HG03139 (cell line): Measurements from ENCODE around the gene ZNF638.

ENCODE experiments used
- ATAC-seq: cut with Tn5 transposase; IDR thresholded peaks from one replicate; pipeline ENCODE4 v1.9.1; 2021; ENCODE audit not compliant: unreplicated experiment

Gene ZNF638

DNA sequence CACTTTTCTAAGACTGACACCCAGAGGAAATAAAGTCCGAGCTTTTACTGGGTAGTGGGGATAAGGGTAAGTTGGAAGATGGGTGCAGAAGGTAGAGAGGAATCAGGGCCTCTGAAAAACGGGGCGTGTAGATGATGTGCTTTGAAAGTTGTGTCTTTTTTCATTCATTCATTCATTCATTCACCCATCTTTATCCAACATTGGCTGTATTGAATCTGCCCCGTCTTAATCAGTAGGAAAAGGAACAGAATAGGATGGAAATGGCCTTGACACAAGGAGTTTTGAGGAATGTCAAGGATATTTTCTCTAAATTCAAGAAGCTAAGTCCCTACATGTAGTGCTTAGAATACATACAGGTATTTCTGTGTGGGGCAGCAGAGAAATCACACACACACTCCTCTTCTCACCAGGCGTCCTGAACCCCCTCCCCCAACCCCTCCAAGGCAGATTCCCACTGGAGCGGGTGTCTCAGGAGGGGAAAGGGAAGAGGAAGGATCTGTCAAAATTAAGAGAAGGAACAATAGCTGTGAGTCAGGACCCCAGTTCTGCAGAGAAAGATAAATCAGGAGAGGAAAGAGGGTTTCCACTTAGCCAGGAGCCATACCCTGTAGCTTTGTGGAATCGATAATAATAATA lies 135.7 kb downstream of the ZNF638 start:
- ATAC-seq = no peak

DNA sequence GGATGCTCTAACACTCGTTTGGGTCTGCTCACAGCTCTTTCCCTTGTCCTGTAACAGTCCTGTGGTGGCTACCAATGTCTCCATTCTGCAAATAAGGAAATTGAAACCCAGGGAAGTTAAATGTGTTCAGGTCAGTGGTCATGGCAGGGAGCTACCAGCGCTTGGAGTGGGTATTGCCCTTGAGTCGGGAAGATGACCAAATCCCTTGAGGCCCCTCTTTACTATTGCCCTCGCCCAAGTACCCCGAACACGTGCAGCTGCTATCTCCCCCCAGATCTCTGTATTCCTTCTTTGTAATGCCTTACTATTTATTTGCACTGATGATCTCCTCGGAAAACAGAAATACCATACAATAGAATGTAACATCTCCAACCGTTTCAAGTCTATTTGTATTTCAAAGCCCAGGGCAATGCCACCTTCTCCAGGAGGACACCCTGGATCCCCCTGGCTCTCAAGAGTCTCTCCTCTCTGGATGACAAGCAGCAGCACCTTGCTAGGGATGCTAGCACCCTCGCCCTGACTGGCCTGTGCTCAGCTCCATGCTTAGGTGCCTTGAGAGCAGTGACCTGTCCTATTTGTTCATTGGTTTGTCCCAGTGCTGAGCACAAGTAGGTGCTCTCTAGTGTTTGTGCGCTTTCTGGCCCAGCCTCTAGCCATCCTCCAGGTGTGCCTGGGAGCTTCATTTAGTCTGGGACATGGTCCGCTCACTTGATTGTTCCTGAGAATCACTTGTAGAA lies 136.9 kb downstream of the ZNF638 start:
- no peak for ATAC-seq

DNA sequence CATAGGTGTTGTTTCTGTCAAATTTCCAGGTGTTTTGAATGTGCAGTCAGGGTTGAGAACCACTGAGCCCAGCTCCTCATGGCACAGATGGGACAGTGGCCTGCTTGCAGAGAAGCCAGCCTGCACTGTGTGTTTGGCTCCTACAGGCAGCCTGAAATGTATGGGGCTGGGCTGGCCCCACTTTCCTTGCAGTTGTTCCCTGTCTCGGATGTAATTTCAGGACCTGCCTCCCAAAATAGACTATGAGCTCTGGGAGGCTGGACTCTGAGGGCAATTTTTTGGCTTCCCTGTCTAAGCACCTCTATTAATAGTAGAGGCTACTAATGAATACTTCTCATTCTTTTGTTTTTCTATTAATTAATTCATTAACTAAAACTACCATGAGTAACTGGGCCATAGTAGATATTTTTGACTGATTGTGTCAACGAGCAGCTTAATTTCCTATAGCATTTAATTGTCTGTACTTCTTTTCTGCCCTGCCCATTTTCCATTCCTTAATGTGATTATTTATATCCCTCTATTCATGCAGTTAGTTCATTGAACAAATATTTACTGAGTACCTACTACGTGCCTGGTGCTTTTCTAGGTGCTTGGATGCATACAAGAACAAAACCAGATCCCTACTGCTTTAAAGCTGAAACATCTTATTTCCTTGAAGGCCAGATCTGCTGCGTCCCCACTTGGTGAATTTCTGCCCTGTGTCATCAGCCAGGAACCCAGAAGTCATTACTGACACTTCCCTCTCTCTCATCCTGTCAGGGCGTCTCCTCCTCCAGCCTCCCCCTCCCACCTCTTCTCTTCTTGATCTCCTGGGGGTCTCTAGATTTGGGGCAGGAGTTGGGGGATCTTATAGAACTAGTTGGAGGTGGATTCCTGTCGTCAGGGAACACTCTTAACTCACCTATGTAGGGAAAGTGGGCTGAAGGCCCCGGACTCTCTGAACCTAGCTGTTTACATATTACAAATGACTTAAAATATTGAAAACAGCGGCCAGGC lies 138.1 kb downstream of the ZNF638 start:
- ATAC-seq = no peak

DNA sequence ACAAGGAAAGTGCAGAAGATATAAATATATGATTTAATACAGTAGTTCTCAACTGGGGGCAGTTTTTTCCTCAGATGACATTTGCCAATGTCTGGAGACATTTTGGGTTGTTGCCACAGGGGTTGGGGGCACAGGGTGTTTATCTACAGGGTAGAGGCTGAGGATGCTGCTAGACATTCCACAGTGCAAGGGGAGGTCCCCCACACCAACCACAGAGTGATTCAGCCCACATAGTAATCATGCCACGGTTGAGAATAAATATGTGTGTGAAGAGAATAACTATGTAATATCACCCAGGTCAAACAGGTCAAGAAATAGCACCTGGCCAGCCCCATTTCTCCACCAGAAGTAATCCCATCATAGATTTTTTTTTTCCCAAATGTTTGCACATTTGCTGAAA lies 139.7 kb downstream of the ZNF638 start:
- ATAC-seq = no peak

DNA sequence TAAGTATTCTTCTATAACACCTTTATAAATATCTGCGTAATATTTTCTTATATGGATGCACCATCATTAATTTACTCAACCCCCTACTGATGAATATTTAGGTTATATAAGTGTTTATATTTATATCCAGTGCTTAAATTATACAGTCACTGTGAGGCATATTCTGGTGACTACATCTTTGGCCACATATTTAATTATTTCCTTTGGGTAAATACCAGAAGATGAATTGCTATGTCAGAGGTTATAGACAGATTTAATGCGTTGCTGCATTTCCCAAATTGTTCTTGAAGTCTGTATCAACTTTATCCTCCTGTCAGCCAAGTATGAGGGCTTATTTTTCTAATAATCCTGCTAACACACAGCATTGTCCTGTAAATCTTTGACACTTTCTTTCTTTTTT lies 140.4 kb downstream of the ZNF638 start:
- ATAC-seq = no peak

DNA sequence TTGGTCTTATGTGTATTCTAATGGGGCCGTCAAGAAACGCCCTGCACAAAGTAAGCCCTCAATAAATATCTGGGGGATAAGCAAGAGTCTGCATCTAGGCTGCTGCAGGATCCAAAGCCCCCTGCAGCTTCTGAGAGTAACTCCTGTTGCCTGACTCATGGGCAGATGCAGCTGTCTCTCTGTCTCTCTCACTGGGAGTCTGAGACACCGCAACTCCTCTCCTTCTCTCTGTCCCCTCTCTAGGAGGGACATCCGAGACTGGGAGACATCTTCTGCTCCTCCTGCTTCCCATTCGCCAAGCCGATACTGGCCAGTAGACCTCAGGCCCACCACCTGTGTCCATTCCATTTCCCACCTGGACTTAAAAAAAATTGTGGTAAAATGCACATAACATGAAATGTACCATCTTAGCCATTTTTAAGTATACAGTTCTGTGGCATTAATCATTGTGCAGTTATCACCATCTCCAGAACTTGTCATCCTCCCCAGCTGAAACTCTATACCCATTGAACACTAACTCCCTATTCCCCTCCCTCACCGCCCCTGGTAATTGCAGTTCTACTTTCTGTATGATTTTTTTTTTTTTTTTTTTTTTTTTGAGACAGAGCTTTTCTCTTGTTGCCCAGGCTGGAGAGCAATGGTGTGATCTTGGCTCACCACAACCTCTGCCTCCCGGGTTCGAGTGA lies 141.9 kb downstream of the ZNF638 start:
- no peak for ATAC-seq

DNA sequence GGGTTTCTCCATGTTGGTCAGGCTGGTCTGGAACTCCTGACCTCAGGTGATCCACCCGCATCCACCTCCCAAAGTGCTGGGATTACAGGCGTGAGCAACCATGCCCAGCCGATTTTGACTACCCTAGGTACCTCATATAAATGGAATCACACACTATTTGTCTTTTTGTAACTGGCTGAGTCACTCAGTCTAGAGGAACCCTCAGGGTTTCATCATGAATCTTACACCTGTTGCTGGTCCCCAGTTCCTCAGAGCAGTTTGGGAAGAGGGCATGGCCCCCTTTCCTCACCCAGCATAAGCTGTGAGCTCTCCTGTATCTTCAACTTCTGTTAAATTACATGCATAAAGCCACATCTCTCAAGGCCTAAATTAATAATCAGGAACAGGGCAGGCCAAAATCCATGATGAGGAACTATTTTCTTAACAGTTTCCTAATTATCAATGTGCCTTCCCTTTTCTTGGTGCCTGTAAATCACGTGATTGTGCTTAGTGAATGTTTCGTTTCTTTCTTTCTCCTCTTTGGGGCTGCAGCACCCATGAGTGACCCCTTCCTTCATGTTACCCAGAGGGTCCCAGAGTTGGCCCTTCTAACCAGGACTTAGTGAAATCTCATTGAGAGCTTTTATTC lies 142.6 kb downstream of the ZNF638 start:
- ATAC-seq = no peak

DNA sequence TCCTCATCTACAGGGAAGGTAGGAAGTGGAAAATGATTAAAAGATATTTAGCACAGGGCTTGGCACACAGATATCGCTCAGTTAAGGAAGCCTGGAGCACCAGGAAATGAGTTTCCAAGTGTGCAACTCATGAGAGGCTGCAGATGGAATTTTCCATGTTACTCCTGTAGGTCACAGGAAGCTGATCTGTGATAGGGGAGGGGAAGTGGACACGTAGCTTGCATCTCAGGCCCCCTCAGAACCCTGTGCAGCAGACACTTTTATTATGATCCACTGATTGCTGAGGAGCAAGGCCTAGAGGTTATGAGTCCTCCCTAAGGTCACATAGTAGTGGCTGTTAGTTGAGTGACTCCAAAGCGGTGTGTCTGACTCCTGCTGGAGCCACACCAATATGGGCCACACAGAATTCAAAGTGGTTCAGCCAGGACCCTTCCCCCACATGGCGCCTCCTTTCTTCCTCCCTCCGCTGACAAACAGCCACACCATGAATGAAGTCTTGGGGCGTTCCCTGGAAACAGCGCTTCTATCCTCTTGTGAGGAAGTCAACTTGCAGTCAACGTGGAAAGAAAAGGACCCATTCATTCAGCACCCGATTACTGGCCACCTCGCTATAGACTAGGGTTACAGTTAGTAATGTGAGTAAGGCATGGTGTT lies 143.3 kb downstream of the ZNF638 start:
- ATAC-seq = no peak

DNA sequence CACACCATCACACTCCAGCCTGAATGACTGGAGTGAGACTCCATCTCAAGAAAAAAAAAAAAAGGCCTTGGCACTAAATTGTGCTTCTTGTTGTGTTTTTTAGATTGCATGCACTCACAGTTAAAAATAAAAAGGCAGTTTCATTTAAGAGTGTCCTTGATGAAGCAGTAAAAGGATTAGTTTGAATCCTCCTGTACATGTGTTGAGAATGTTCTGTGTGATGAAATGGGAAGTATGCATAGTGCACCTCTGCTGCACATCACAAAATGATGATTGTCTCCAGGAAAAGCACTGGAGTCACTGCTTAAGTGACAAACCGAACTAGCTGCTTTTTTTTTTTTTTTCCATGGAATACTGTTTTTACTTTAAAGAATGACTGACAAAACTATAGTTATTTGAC lies 144.9 kb downstream of the ZNF638 start:
- ATAC-seq = no peak

DNA sequence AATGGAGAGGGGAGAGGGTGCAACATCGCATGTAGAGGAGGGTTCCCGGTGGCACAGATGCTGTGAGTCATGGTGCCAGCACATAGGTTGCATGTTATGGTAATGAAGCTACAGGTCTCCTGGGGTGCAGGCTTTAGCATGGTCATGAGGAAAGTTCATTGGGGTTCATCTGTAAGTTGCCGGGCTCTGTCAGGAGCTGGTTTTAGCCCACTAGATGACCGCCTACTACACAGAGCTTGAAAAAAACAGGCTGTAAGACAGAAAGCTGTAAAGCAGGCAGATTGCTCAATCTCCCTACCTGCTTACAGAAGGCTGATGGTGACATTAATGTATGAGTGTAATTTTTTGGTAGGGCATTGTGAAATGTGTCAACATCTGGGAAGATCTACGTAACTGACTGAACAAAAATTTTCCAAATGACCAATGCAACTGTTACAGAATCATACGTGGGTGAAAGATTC lies 145.7 kb downstream of the ZNF638 start:
- ATAC-seq = no peak

DNA sequence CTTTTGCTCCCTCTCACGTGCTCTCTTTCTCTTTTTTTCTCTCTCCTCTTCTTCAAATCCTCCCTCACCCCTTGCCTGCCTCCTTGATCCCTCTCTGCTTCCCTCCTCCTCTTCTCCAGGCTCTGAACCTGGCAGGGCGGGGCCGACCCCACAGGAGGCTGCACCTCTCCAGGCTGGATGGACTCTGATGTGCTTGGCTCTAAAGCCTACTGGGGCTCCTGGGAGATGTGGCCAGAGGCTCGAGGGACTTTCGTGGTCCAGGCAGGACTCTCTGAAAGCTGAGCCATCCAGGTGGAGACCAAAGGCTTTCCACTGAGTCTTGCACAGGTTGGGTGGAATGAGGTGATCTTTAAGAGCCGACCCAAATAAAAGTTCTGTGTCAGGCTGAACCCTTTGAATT lies 147.2 kb downstream of the ZNF638 start:
- ATAC-seq = no peak

DNA sequence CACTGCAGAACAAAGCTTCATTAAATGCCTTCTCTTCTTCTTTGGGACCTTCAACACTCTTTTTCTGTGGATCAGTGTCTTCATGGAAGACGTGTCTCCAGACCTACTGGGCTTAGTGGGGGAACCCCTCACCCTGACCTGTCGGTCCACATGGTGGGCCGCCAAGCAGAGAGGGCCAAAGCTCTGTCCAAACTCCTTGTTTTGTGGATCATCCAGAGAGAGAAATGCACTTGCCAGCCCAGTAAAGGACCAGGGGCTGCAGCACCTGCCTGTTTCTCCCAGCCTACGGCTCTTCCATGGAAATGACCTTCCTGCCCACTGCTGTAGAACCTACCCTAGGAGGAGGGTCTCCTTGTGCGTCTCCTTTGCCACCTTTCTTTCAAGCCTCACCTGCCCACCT lies 147.7 kb downstream of the ZNF638 start:
- no peak for ATAC-seq

DNA sequence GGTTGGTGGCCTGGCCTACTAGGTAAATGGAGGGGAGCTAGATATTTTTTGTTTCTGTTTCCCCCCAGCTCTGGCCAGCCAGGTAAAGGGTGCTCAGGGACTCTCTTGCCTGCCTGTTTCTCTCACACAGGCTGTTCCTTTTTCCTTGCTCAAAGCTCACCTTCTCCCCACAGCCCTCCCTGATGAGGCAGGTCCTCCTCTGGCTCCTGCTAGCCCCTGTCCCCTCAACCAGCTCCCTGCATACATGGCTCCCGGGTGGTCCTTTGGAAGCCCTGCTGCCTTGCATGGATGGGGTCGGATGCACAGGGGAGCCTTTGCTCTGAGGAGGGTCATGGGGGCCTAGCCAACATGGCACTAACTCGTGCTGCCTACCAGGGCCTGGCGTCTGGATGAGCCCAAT lies 149.5 kb downstream of the ZNF638 start:
- no peak for ATAC-seq

DNA sequence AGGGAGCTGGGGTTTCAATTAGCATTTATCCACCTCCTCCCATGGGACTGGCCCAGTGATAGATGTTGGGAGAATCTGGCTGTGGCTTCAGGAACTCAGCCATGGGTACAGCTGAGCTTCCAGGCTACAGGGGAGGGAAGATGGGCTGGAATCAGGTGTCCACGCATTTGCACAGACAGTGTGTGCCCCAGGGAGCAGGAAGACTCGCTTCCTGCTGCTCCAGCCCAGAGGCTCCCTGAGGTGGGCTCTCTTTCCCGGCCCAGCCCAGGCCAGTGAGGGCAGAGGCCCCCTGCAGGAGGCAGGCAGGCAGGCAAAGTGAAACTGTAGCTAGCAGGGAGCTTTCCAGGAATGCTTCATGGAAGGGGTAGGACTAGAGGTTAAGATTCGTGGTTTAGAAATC lies 150.5 kb downstream of the ZNF638 start:
- no peak for ATAC-seq

DNA sequence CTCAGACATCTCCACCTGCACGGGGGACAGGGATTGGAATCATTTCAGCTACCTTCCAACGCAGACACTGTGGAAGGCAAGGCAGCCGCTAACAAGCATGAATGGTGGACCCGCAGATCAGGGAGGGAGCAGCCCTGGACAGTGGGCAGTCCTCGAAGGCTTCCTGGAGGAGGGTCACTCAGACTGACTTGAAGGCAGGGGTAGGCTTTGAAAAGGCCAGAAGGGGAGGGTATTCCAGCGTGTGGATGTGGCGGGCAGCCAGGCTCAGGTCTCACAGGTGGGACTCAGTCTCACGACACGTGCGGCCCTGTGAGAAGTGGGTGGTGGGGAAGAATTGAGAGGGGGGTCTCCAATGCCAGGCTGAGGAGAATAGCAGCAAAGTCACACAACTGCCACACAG lies 151.7 kb downstream of the ZNF638 start:
- no peak for ATAC-seq

DNA sequence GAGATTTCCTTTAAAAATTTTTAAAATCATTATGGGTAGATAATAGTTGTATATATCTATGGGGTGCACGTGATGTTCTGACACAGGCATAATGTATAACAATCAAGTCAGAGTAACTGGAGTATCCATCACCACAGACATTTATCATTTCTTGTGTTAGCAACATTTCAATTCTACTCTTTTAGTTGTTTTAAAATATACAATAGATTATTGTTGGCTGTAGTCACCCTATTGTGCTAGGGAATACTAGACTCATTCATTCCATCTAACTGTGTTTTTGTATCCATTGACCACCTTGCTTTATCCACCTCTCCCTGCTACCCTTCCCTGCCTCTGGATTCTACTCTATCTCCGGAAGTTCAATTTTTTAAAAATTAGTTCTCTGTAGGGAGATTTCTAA lies 152.8 kb downstream of the ZNF638 start:
- no peak for ATAC-seq
